Mesenchymal stem cell (in vitro differentiated cells and primary cell): ENCODE results near the gene PLTP.
A peak's percentile ranks its signal among the peaks of the same experiment; 100 is the strongest.

Experiments used
- DNase-seq: peaks from one replicate; pipeline ENCODE4 v3.0.0-alpha.2; 2013
- H2AFZ ChIP-seq: one replicate; pipeline ENCODE4 v1.6.1; 2013; ENCODE audit warnings: low read depth, mild to moderate bottlenecking, control low read depth, inconsistent platforms, low read length, moderate library complexity
- H2AK5ac ChIP-seq: 2 replicates; pipeline ENCODE4 v1.6.1; 2013; ENCODE audit warnings: low read length, moderate library complexity, mild to moderate bottlenecking, inconsistent platforms; ENCODE audit not compliant: severe bottlenecking
- H2BK120ac ChIP-seq: one replicate; pipeline ENCODE4 v1.6.1; 2013; ENCODE audit warnings: low read depth, mild to moderate bottlenecking, inconsistent platforms, low read length, moderate library complexity
- H2BK12ac ChIP-seq, 2 experiments: one replicate each; pipeline ENCODE4 v1.6.1; 2013; ENCODE audit warnings: inconsistent platforms in 2 of 2, low read length in 2 of 2, mild to moderate bottlenecking in 2 of 2, moderate library complexity in 2 of 2, control low read depth in 1 of 2
- H2BK15ac ChIP-seq: one replicate; pipeline ENCODE4 v1.6.1; 2013; ENCODE audit warnings: mild to moderate bottlenecking, low read depth, inconsistent platforms; ENCODE audit not compliant: poor library complexity, severe bottlenecking
- H2BK5ac ChIP-seq: 2 replicates; pipeline ENCODE4 v1.6.1; 2013; ENCODE audit warnings: low read depth, mild to moderate bottlenecking, low read length, control low read depth, inconsistent platforms; ENCODE audit not compliant: poor library complexity, severe bottlenecking
- H3K14ac ChIP-seq, 2 experiments: one replicate each; pipeline ENCODE4 v1.6.1; 2013; ENCODE audit warnings: inconsistent platforms in 2 of 2, low read length in 2 of 2, control low read depth in 1 of 2, mild to moderate bottlenecking in 1 of 2, moderate library complexity in 1 of 2
- H3K18ac ChIP-seq, 2 experiments: one replicate each; pipeline ENCODE4 v1.6.1; 2013; ENCODE audit warnings: inconsistent platforms in 2 of 2, low read length in 2 of 2, control low read depth in 1 of 2, low read depth in 1 of 2, mild to moderate bottlenecking in 1 of 2
- H3K23ac ChIP-seq, 2 experiments: one replicate each; pipeline ENCODE4 v1.6.1; 2013; ENCODE audit warnings: inconsistent platforms in 2 of 2, low read length in 2 of 2, mild to moderate bottlenecking in 2 of 2, moderate library complexity in 2 of 2, control low read depth in 1 of 2
- H3K27ac ChIP-seq: 2 replicates; pipeline ENCODE4 v1.5.1; 2013; ENCODE audit warnings: mild to moderate bottlenecking, moderate library complexity, low read length, control low read depth, inconsistent platforms; ENCODE audit not compliant: poor library complexity, severe bottlenecking
- H3K27me3 ChIP-seq, 2 experiments: 2 replicates each; pipeline versions ENCODE4 v1.6.1 to v1.7.0; 2013; ENCODE audit warnings: low read length in 2 of 2, mild to moderate bottlenecking in 2 of 2, moderate library complexity in 2 of 2, control low read depth in 1 of 2, inconsistent platforms in 1 of 2; ENCODE audit not compliant: control insufficient read depth in 1 of 2, insufficient read depth in 1 of 2
- H3K36me3 ChIP-seq, 2 experiments: 2 replicates each; pipeline versions ENCODE4 v1.6.1 to v1.7.0; 2013; ENCODE audit warnings: low read length in 2 of 2, control low read depth in 1 of 2, inconsistent platforms in 1 of 2, low read depth in 1 of 2, mild to moderate bottlenecking in 1 of 2; ENCODE audit not compliant: insufficient read depth in 2 of 2, control insufficient read depth in 1 of 2
- H3K4ac ChIP-seq, 2 experiments: one replicate each; pipeline ENCODE4 v1.6.1; 2013; ENCODE audit warnings: inconsistent platforms in 2 of 2, low read length in 2 of 2, mild to moderate bottlenecking in 2 of 2, moderate library complexity in 2 of 2, control low read depth in 1 of 2, low read depth in 1 of 2
- H3K4me1 ChIP-seq: 2 replicates; pipeline ENCODE4 v1.6.1; 2013; ENCODE audit warnings: low read depth, low read length, control low read depth; ENCODE audit not compliant: control insufficient read depth, insufficient read depth
- H3K4me2 ChIP-seq: 2 replicates; pipeline ENCODE4 v1.6.1; 2013; ENCODE audit warnings: low read length, mild to moderate bottlenecking, inconsistent platforms; ENCODE audit not compliant: poor library complexity, severe bottlenecking
- H3K4me3 ChIP-seq, 2 experiments: 2 replicates each; pipeline versions ENCODE4 v1.5.1 to v1.7.0; 2013; ENCODE audit warnings: low read length in 2 of 2, mild to moderate bottlenecking in 2 of 2, control low read depth in 1 of 2, low read depth in 1 of 2; ENCODE audit not compliant: insufficient read depth in 1 of 2
- H3K79me1 ChIP-seq: replicated peaks from 2 replicates; pipeline ENCODE4 v1.6.1; 2013; ENCODE audit warnings: mild to moderate bottlenecking, control low read depth, low read length, inconsistent platforms; ENCODE audit not compliant: poor library complexity, severe bottlenecking
- H3K9ac ChIP-seq: 2 replicates; pipeline ENCODE4 v1.7.0; 2013; ENCODE audit warnings: mild to moderate bottlenecking, low read length, moderate library complexity
- H3K9me3 ChIP-seq: 2 replicates; pipeline ENCODE4 v1.7.0; 2013; ENCODE audit warnings: mild to moderate bottlenecking, low read length; ENCODE audit not compliant: control insufficient read depth
- H4K8ac ChIP-seq: one replicate; pipeline ENCODE4 v1.6.1; 2013; ENCODE audit warnings: inconsistent platforms, mild to moderate bottlenecking, low read length, moderate library complexity
- H4K91ac ChIP-seq: one replicate; pipeline ENCODE4 v1.6.1; 2013; ENCODE audit warnings: mild to moderate bottlenecking, low read length, inconsistent platforms
- WGBS: methylation state at CpG from one replicate; pipeline ENCODE4 v1.1.7; 2013; ENCODE audit warnings: mixed read lengths; 5-methylcytosine and 5-hydroxymethylcytosine counted together

Gene PLTP

GRCh38 chr20:45938727-45939438 lies 26.9 kb upstream of the PLTP start:
- Histone ChIP-seq H3K27me3 (no peaks in the 10 kb centered on the region), H3K23ac (no peak overlapping the region), H4K91ac (no peak overlapping the region), H2AFZ (no peak overlapping the region), H3K4me1 (peaks cover 3% of the 10 kb centered on the region), H2BK5ac (no peak overlapping the region), H3K9me3 (no peaks in the 10 kb centered on the region), H3K79me1 (peaks cover 29% of the 10 kb centered on the region), H3K36me3 (peaks cover 55 to 58% of the 10 kb centered on the region in 2 experiments), H3K4me2 (no peak overlapping the region), H4K8ac (no peak overlapping the region), H3K9ac (peak overlapping the region; percentile 35), H3K18ac (no peak overlapping the region), H3K4ac (no peak overlapping the region), H3K4me3 (no peak overlapping the region), H2BK120ac (no peak overlapping the region), H2BK12ac (no peak overlapping the region), H3K27ac (no peak overlapping the region), H3K14ac (no peak overlapping the region), H2BK15ac (no peak overlapping the region), H2AK5ac (no peak overlapping the region)
- no peak for DNase-seq
- 93% methylated on average over 9 of the region's 13 CpGs for WGBS

GRCh38 chr20:45937765-45938164 lies 25.8 kb upstream of the PLTP start:
- H3K9ac ChIP-seq, result peak overlapping the region; percentile 35
- no peak overlapping the region for H2BK15ac ChIP-seq
- H2AK5ac ChIP-seq, result no peak overlapping the region
- no peak overlapping the region for H3K18ac ChIP-seq
- H3K4me2 ChIP-seq, result no peak overlapping the region
- H3K27ac ChIP-seq, result no peak overlapping the region
- peak; percentile 24 for DNase-seq
- H2BK12ac ChIP-seq, result no peak overlapping the region
- no peak overlapping the region for H2BK120ac ChIP-seq
- H4K91ac ChIP-seq, result no peak overlapping the region
- H3K4ac ChIP-seq, result no peak overlapping the region
- no peak overlapping the region for H4K8ac ChIP-seq
- H3K23ac ChIP-seq, result no peak overlapping the region
- H3K36me3 ChIP-seq, result peaks cover 44 to 47% of the 10 kb centered on the region in 2 experiments
- H3K9me3 ChIP-seq, result no peaks in the 10 kb centered on the region
- no peak overlapping the region for H3K4me3 ChIP-seq
- H2BK5ac ChIP-seq, result no peak overlapping the region
- H3K4me1 ChIP-seq, result peaks cover 8% of the 10 kb centered on the region
- peaks cover 27% of the 10 kb centered on the region for H3K79me1 ChIP-seq
- H2AFZ ChIP-seq, result no peak overlapping the region
- no peaks in the 10 kb centered on the region for H3K27me3 ChIP-seq
- WGBS, result 83% methylated on average over 2 of the region's 2 CpGs
- no peak overlapping the region for H3K14ac ChIP-seq

GRCh38 chr20:45935416-45936046 lies 23.6 kb upstream of the PLTP start:
- H3K9me3 ChIP-seq, result no peaks in the 10 kb centered on the region
- H2BK120ac ChIP-seq, result no peak overlapping the region
- H3K4me1 ChIP-seq, result peaks cover 11% of the 10 kb centered on the region
- peak; percentile 77 for DNase-seq
- H3K36me3 ChIP-seq, result peaks cover 31 to 38% of the 10 kb centered on the region in 2 experiments
- no peak overlapping the region for H3K4ac ChIP-seq
- H2BK15ac ChIP-seq, result no peak overlapping the region
- H2AK5ac ChIP-seq, result no peak overlapping the region
- peak overlapping the region; percentile 98 for H3K9ac ChIP-seq
- H2BK12ac ChIP-seq, result no peak overlapping the region
- peak overlapping the region; percentile 35 for H2BK5ac ChIP-seq
- H3K79me1 ChIP-seq, result peaks cover 33% of the 10 kb centered on the region
- H3K4me2 ChIP-seq, result peak overlapping the region; percentile 59
- no peaks in the 10 kb centered on the region for H3K27me3 ChIP-seq
- H3K27ac ChIP-seq, result peak overlapping the region; percentile 92
- H4K8ac ChIP-seq, result no peak overlapping the region
- no peak overlapping the region for H3K18ac ChIP-seq
- no peak overlapping the region for H3K14ac ChIP-seq
- 22% methylated on average over 21 of the region's 21 CpGs for WGBS
- H3K4me3 ChIP-seq, result peak overlapping the region; percentile 44 to 81
- H3K23ac ChIP-seq, result no peak overlapping the region
- no peak overlapping the region for H4K91ac ChIP-seq
- no peak overlapping the region for H2AFZ ChIP-seq

GRCh38 chr20:45934586-45935415 lies 22.8 kb upstream of the PLTP start, which contains the start of gene PCIF1:
PCIF1 (plus strand) TSS chr20:45934683; CDS start chr20:45939000, 4,317 bp downstream.
- peak within 1 kb of the TSS; percentile 98 for H2BK5ac ChIP-seq
- H4K8ac ChIP-seq, result peak within 1 kb of the TSS; percentile 100
- peak within 1 kb of the TSS; percentile 99 for H4K91ac ChIP-seq
- H2BK12ac ChIP-seq, result peak within 1 kb of the TSS; percentile 31 to 45
- H3K36me3 ChIP-seq, result peaks cover 28 to 31% of the 10 kb centered on the region in 2 experiments
- peak within 1 kb of the TSS in 1 of 2 experiments; percentile 51 for H3K23ac ChIP-seq
- peak within 1 kb of the TSS; percentile 99 for H3K9ac ChIP-seq
- peak within 1 kb of the TSS; percentile 99 for H2BK120ac ChIP-seq
- peak within 1 kb of the TSS; percentile 97 for H2BK15ac ChIP-seq
- peaks cover 32% of the 10 kb centered on the region for H3K79me1 ChIP-seq
- peak within 1 kb of the TSS; percentile 81 for H3K4me2 ChIP-seq
- DNase-seq, result peak; percentile 99
- H3K14ac ChIP-seq, result peak within 1 kb of the TSS; percentile 91 to 92
- H3K4me1 ChIP-seq, result peaks cover 11% of the 10 kb centered on the region
- no peak within 1 kb of the TSS for H2AFZ ChIP-seq
- no peaks in the 10 kb centered on the region for H3K9me3 ChIP-seq
- H3K27ac ChIP-seq, result peak within 1 kb of the TSS; percentile 95
- no peaks in the 10 kb centered on the region for H3K27me3 ChIP-seq
- peak within 1 kb of the TSS; percentile 91 to 98 for H3K4me3 ChIP-seq
- peak within 1 kb of the TSS; percentile 75 to 100 for H3K18ac ChIP-seq
- H3K4ac ChIP-seq, result peak within 1 kb of the TSS; percentile 98 to 100
- peak within 1 kb of the TSS; percentile 72 for H2AK5ac ChIP-seq
- under 1% methylated on average over 88 of the region's 102 CpGs for WGBS
